Right lobe of liver (tissue), 4 donors: Measurements from ENCODE around the gene ADA.
"Not testable (repeated sequence)": the region's sequence is repeated elsewhere in the genome, so short reads cannot be mapped to it uniquely, and the experiment has no call there.

Experiments
- POLR2A ChIP-seq: fragments of 450-650 bp; IDR thresholded peaks from one replicate; pipeline ENCODE4 v1.6.1; 2017; ENCODE audit warnings: antibody characterized with exemption, mild to moderate bottlenecking
- TF ChIP-seq, protein P1 (sequence below), 4 donors: fragments of 200-600 bp in 3 of 4; fragments of 450-650 bp in 1 of 4; IDR thresholded peaks; one replicate each; pipeline versions ENCODE4 v1.5.1 to v1.8.0; 2016 to 2022; ENCODE audit warnings: antibody characterized with exemption in 4 of 4, mild to moderate bottlenecking in 2 of 4
- donor health status: DM: no; HTN: no; CAD: no.
- donor health status: DM: no; HTN: no; CAD: no.
- donor health status: DM: no; HTN: yes; CAD: no.

DNA sequence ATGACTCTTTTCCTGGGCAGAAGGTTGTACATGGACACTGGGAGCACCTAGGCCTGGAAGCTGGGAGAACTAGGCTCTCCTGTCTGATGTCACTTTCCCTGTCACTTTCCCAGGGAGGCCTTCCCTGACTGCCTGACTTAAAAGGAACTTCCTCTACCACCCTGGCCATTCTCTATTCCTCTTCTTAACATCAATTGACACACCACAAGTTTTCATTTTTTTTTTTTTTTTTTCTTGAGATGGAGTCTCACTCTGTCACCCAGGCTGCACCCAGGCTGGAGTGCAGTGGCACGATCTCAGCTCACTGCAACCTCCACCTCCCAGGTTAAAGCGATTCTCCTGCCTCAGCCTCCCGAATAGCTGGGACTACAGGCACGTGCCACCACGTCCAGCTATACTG, 45.5 kb upstream of the ADA start:
- TF ChIP-seq, protein P1, sequence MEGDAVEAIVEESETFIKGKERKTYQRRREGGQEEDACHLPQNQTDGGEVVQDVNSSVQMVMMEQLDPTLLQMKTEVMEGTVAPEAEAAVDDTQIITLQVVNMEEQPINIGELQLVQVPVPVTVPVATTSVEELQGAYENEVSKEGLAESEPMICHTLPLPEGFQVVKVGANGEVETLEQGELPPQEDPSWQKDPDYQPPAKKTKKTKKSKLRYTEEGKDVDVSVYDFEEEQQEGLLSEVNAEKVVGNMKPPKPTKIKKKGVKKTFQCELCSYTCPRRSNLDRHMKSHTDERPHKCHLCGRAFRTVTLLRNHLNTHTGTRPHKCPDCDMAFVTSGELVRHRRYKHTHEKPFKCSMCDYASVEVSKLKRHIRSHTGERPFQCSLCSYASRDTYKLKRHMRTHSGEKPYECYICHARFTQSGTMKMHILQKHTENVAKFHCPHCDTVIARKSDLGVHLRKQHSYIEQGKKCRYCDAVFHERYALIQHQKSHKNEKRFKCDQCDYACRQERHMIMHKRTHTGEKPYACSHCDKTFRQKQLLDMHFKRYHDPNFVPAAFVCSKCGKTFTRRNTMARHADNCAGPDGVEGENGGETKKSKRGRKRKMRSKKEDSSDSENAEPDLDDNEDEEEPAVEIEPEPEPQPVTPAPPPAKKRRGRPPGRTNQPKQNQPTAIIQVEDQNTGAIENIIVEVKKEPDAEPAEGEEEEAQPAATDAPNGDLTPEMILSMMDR (IDR thresholded peaks at IDR 0.05), result not testable (repeated sequence)
- not testable (repeated sequence) for TF ChIP-seq POLR2A
